Smooth muscle cell of trachea (primary cell): ENCODE measurements around the gene MLLT6. TPM values are rescaled to one million over a fixed set of nuclear protein-coding genes. Genes with fewer than 3 reads are reported as not detected.

ENCODE experiments used
- total RNA-seq: library from RNA; depleted of rRNA; stranded (reverse); fragments of >200 nt; gene quantifications from 2 replicates; pipeline ENCODE4 v1.2.1, GENCODE V29; 2014

MLLT6 gene
- 23.7 and 27.6 TPM in 2 replicates for total RNA-seq

DNA sequence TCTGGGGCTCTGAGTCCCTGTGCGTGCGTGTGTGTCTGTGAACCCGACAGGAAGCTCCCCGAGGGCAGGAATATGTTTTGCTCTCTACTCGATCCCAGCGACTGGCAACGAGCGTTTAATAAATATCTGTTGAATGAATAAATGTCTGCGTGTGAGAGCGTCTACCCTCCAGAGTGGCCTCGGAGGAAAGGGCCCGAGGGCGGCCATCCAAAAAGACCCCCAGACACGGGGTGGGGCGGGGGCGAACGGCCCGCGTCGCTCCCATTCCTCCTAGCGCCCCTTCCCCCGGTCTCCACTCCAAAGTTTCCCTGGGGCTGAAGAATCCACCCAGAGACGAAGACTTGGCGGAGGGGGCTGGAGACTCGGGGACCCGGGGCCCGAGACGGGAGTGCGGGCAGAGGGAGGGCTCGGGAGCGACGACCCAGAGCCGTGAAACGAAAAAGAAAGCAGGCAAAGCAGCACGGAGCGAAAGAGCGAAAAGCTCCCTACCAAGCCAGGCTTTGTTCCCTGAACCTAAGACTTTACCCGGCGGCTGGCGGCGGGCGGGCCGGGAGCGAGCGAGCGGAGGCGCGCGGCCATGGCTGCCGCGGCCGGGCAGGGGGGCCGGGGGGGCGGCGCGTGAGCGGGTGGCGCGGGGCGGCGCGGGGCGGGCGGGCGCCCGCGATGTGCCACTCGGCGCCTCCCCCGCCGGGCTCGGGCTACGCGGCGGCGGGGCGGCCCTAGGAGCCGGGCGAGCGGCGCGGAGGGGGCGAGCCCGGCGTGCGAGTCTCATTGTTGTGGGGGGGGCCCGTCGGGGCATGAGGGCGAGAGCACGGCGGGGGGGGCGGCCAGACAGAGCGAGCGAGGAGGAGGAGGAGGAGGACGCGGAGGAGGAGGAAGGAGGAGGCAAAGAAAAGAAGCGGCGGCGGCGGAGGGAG, at the start of gene MLLT6:
MLLT6 (plus strand) TSS at position 668 of the 917 bp plus-strand sequence. CDS start 360 bp downstream, outside the sequence.

DNA sequence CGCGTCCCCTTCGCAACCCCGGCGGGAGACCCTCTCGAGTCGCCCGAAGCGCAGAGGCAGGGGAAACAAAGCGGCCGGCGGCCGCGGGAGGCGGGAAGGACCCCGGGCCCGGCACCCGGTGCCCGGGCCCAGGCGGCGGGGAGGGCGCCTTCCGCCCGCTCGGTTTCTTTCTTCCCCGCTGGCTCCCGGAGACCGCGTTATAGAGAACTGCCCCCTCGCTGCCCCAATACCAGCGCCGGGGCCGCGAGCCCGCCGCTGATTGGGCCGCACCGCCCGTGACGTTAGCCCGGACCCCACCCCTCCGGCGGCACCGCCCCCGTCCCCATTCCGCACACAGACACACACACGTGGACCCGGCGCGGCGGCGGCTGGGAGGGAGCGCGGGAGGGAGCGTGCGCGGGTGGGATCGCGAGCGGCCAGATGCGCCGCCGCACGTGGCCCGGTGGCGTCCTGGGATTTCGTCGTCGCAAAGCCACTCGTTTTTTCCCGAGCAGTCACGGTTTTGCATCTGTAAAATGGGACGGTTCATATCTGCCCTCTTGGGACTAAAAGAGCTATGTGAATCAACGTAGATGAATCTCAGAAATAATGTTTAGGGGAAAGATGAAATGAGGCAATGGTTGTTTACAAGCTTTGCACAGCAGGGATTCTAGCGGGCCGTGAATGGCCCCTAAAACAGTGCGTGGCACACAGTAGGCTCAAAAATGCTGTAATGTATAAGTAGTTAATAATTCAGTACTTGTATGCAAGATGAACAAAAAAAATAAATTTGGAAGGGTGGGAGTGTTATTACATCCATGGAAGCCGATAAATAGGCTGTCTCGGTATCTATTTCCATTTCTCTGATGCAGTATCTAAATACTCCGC, 30.1 kb upstream of the MLLT6 start, which contains the start of gene EPOP:
EPOP (minus strand) TSS at position 209 of the 867 bp plus-strand sequence. CDS start 462 bp downstream, outside the sequence.

DNA sequence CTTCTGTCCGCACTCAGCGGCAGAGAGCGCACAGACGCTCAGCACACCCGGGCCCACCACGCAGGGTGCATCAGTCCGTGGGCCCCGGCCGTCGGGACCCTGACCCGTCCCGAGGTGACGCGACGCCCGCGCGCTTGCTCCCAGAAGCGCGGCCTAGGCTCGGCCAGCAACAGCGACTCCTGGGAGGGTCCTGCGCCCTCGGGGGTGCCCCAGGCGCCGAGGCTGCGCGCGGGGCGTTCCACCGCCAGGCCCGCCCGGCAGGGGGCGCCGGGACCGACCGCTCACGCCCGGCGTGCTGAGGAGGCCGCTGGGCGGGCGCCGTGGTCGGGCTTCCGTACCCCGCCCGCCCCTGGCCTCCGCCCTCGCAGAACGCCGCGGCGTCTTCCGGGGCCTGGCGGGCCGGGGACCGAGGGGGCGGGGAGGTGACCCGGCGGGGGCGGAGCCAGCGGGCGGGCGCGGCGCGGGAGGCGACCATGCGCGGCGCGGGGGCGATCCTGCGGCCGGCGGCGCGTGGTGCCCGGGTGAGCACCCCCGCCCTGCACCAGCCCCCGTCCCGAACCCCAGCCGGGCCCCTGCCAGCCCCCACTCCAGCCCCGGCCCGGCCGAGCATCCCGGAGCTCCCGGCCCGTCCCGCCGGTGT, 24.9 kb downstream of the MLLT6 start, which contains the start of gene CISD3:
CISD3 (plus strand) TSS at position 456 of the 640 bp plus-strand sequence; CDS start at position 474, 18 bp downstream.

GRCh38 chr17:38748149-38748891, 43.2 kb downstream of the MLLT6 start, which contains the start of gene PCGF2:
Gene PCGF2 (minus strand): TSS chr17:38748336. CDS start chr17:38740402, 7,934 bp downstream.

DNA sequence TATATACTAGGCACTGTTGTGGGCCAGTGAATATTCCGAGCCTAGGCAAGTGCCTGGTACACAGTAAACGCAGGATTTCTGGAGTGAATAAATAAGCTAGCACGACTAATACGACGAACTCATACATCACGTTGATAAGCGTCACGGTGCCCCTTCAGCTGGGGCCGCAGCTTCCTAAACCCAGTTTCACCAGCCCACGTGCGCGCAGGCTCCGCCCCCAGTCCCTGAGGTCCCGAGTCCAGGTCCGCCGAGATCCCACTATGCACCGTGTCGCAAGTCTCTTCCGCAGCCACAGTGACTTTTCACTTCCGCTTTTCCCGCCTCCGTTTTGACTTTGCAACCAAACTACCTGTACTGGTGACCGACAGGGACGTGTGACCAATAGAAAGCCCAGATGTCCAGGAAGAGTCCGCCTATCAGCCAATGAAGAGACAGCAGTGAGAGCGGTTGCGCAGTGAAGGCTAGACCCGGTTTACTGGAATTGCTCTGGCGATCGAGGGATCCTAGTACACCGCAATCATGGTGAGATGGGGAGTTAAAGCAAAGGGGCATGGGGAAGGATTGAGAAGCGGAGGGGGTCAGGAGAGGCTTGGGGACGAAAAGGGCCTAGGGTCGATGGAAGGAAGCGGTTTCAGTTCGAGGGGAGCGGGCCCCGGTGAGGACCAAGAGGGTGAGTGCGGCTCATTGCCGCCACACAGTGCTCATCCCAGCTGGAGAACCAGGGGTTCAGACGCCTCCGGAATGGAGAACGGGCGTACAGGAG, 47.4 kb downstream of the MLLT6 start, which contains the start of gene PSMB3:
PSMB3 (plus strand) TSS at position 434 of the 763 bp plus-strand sequence; CDS start at position 520, 86 bp downstream.

Other genes starting within 250 kb of the MLLT6 start
- gene SRCIN1, start 99.3 kb upstream of the MLLT6 start, total RNA-seq, result under 0.01 and 0.17 TPM in 2 replicates
- 0.44 and 0.99 TPM in 2 replicates for gene EPOP, start 30.3 kb upstream of the MLLT6 start, total RNA-seq
- gene CISD3, start 25.1 kb downstream of the MLLT6 start, total RNA-seq, result 3.8 and 6.9 TPM in 2 replicates
- 2.3 and 4.4 TPM in 2 replicates for gene PCGF2, start 43.1 kb downstream of the MLLT6 start, total RNA-seq
- gene PSMB3, start 47.5 kb downstream of the MLLT6 start, total RNA-seq, result 124 and 348 TPM in 2 replicates
- 73.9 and 99.1 TPM in 2 replicates for gene PIP4K2B, start 94.3 kb downstream of the MLLT6 start, total RNA-seq
- gene CWC25, start 120.0 kb downstream of the MLLT6 start, total RNA-seq, result 8.4 and 10.9 TPM in 2 replicates
- 843 and 1,287 TPM in 2 replicates for gene RPL23, start 148.4 kb downstream of the MLLT6 start, total RNA-seq
- gene LASP1, start 164.8 kb downstream of the MLLT6 start, total RNA-seq, result 186 and 207 TPM in 2 replicates